GM18526 (cell line): Measurements from ENCODE around the gene RECQL5.

ENCODE experiments used
- POLR2A ChIP-seq: IDR thresholded peaks from 3 replicates; pipeline ENCODE4 v1.6.1; 2011; ENCODE audit not compliant: insufficient read length; ENCODE audit errors: extremely low read depth

The RECQL5 gene

GRCh38 chr17:75666959-75667790 lies at the start of gene RECQL5, which contains the start of gene SAP30BP:
RECQL5 (minus strand) TSS chr17:75667154; CDS start chr17:75666557, 597 bp downstream.
SAP30BP (plus strand) TSS chr17:75667338; CDS start chr17:75667373, 35 bp downstream.
- peak; percentile 65 for TF ChIP-seq POLR2A

GRCh38 chr17:75712446-75712845 lies 45.5 kb upstream of the RECQL5 start:
- TF ChIP-seq POLR2A: no peak

- TF ChIP-seq POLR2A: no peak
Observed at GRCh38 chr17:75707079-75707571, 40.2 kb upstream of the RECQL5 start.

GRCh38 chr17:75706042-75706728 lies 39.2 kb upstream of the RECQL5 start:
- no peak for TF ChIP-seq POLR2A

- no peak for TF ChIP-seq POLR2A
Observed at GRCh38 chr17:75704963-75705875, 38.3 kb upstream of the RECQL5 start.

GRCh38 chr17:75703591-75703990 lies 36.6 kb upstream of the RECQL5 start:
- no peak for TF ChIP-seq POLR2A

- no peak for TF ChIP-seq POLR2A
Observed at GRCh38 chr17:75703191-75703590, 36.2 kb upstream of the RECQL5 start.

GRCh38 chr17:75701288-75701687 lies 34.3 kb upstream of the RECQL5 start:
- TF ChIP-seq POLR2A: no peak

- TF ChIP-seq POLR2A: no peak
Observed at GRCh38 chr17:75698659-75699058, 31.7 kb upstream of the RECQL5 start.

- TF ChIP-seq POLR2A: no peak
Observed at GRCh38 chr17:75697651-75698291, 30.8 kb upstream of the RECQL5 start.

GRCh38 chr17:75695830-75696271 lies 28.9 kb upstream of the RECQL5 start:
- TF ChIP-seq POLR2A: no peak

GRCh38 chr17:75695141-75695829 lies 28.3 kb upstream of the RECQL5 start:
- TF ChIP-seq POLR2A: no peak

GRCh38 chr17:75694536-75694935 lies 27.6 kb upstream of the RECQL5 start:
- no peak for TF ChIP-seq POLR2A
